Trophoblast cell (in vitro differentiated cells and primary cell): ENCODE results near the gene BSPH1.
"Not testable (repeated sequence)": the region's sequence is repeated elsewhere in the genome, so short reads cannot be mapped to it uniquely, and the experiment has no call there.

Experiments
- DNase-seq, 2 donors: peaks; one replicate each; pipeline ENCODE4 v3.0.0-alpha.2; 2016
- H2AFZ ChIP-seq: 2 replicates; pipeline ENCODE4 v1.6.1; 2013; ENCODE audit warnings: low read length, moderate library complexity, mild to moderate bottlenecking; ENCODE audit not compliant: insufficient read depth, poor library complexity
- H2AK5ac ChIP-seq: 2 replicates; pipeline ENCODE4 v1.6.1; 2013; ENCODE audit warnings: mild to moderate bottlenecking, low read length
- H2BK120ac ChIP-seq: 2 replicates; pipeline ENCODE4 v1.6.1; 2013; ENCODE audit warnings: low read length, mild to moderate bottlenecking, moderate library complexity; ENCODE audit not compliant: insufficient read depth, poor library complexity
- H2BK12ac ChIP-seq: 2 replicates; pipeline ENCODE4 v1.6.1; 2013; ENCODE audit warnings: mild to moderate bottlenecking, low read length, moderate library complexity
- H2BK5ac ChIP-seq: 2 replicates; pipeline ENCODE4 v1.6.1; 2013; ENCODE audit warnings: low read length, low read depth, moderate library complexity, mild to moderate bottlenecking; ENCODE audit not compliant: poor library complexity
- H3K14ac ChIP-seq: 2 replicates; pipeline ENCODE4 v1.6.1; 2013; ENCODE audit warnings: mild to moderate bottlenecking, low read length
- H3K18ac ChIP-seq: 2 replicates; pipeline ENCODE4 v1.6.1; 2013; ENCODE audit warnings: mild to moderate bottlenecking, low read length
- H3K23ac ChIP-seq: 2 replicates; pipeline ENCODE4 v1.6.1; 2013; ENCODE audit warnings: low read length
- H3K27ac ChIP-seq: 2 replicates; pipeline ENCODE4 v1.5.1; 2013; ENCODE audit warnings: low read depth, mild to moderate bottlenecking, inconsistent platforms, low read length, moderate library complexity
- H3K27me3 ChIP-seq: 2 replicates; pipeline ENCODE4 v1.6.1; 2013; ENCODE audit warnings: inconsistent platforms, mild to moderate bottlenecking, low read length, moderate library complexity; ENCODE audit not compliant: insufficient read depth
- H3K36me3 ChIP-seq, 2 experiments: 1 replicate in 1 of 2; 2 replicates in 1 of 2; pipeline ENCODE4 v1.6.1; 2013; ENCODE audit warnings: low read length in 2 of 2, mild to moderate bottlenecking in 2 of 2, moderate library complexity in 1 of 2; ENCODE audit not compliant: insufficient read depth in 2 of 2, control insufficient read depth in 1 of 2
- H3K4ac ChIP-seq: 2 replicates; pipeline ENCODE4 v1.6.1; 2013; ENCODE audit warnings: low read depth, mild to moderate bottlenecking, low read length, moderate library complexity
- H3K4me1 ChIP-seq, 2 experiments: 1 replicate in 1 of 2; 2 replicates in 1 of 2; pipeline ENCODE4 v1.6.1; 2013; ENCODE audit warnings: low read length in 2 of 2, mild to moderate bottlenecking in 2 of 2, moderate library complexity in 1 of 2; ENCODE audit not compliant: insufficient read depth in 2 of 2, control insufficient read depth in 1 of 2
- H3K4me2 ChIP-seq: 2 replicates; pipeline ENCODE4 v1.6.1; 2013; ENCODE audit warnings: inconsistent platforms, mild to moderate bottlenecking, low read length, moderate library complexity
- H3K4me3 ChIP-seq: 2 replicates; pipeline ENCODE4 v1.5.1; 2013; ENCODE audit warnings: mild to moderate bottlenecking, low read depth, low read length, inconsistent platforms
- H3K79me1 ChIP-seq: one replicate; pipeline ENCODE4 v1.6.1; 2013; ENCODE audit warnings: low read length
- H3K79me2 ChIP-seq: 2 replicates; pipeline ENCODE4 v1.6.1; 2013; ENCODE audit warnings: low read length, mild to moderate bottlenecking; ENCODE audit not compliant: control insufficient read depth, insufficient read depth, poor library complexity
- H3K9ac ChIP-seq: 2 replicates; pipeline ENCODE4 v1.6.1; 2013; ENCODE audit warnings: mild to moderate bottlenecking, low read length
- H3K9me3 ChIP-seq: 2 replicates; pipeline ENCODE4 v1.6.1; 2013; ENCODE audit warnings: low read depth, mild to moderate bottlenecking, control low read depth, inconsistent platforms, low read length; ENCODE audit not compliant: insufficient read depth
- H4K12ac ChIP-seq: 2 replicates; pipeline ENCODE4 v1.6.1; 2013; ENCODE audit warnings: low read depth, mild to moderate bottlenecking, low read length, moderate library complexity
- H4K8ac ChIP-seq: 2 replicates; pipeline ENCODE4 v1.6.1; 2013; ENCODE audit warnings: low read depth, mild to moderate bottlenecking, low read length, moderate library complexity
- H4K91ac ChIP-seq: one replicate; pipeline ENCODE4 v1.6.1; 2013; ENCODE audit warnings: low read depth, mild to moderate bottlenecking, low read length, moderate library complexity
- WGBS: extraction: QIAGEN DNeasy Blood & Tissue Kit; methylation state at CpG from one replicate; pipeline ENCODE4 v1.1.7; 2013; ENCODE audit warnings: missing lambda C conversion rate; ENCODE audit not compliant: insufficient read length, insufficient coverage; ENCODE audit errors: extremely low coverage; 5-methylcytosine and 5-hydroxymethylcytosine counted together

BSPH1 gene

DNA sequence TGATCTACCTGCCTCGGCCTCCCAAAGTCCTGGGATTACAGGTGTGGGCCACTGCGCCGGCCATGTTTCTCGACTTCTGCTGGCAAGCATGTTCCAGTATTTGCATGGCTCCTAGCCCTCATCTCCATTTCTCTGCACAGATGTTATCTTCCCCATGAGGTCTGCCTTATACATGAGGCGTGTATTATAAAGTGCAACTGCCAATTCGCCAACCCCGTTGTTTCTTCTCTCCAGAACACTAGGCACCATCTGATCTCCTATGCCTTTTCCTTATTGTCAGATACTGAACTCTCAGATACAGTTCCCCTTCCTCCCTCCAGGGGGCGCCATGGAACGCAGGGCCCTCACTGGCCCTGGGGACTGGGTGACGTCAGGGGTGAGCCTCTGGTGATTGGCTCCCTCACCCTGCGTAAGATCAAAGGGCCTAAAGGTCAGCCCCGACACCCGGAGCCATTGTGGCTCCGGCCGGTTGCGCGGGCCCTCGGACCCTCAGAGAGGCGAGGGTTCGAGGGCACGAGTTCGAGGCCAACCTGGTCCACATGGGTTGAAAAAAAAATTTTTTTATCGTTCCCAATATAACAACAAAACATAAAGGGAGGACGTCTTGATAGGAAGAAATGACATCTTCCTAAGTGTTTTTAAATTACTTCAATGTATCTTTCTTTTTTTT is 42.0 kb downstream of the BSPH1 start:
- not testable (repeated sequence) for H3K4ac ChIP-seq, H2AK5ac ChIP-seq
- no CpG with 5 or more reads among the region's 24 CpGs for WGBS

DNA sequence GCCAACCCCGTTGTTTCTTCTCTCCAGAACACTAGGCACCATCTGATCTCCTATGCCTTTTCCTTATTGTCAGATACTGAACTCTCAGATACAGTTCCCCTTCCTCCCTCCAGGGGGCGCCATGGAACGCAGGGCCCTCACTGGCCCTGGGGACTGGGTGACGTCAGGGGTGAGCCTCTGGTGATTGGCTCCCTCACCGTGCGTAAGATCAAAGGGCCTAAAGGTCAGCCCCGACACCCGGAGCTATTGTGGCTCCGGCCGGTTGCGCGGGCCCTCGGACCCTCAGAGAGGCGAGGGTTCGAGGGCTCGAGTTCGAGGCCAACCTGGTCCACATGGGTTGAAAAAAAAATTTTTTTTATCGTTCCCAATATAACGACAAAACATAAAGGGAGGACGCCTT is 63.4 kb downstream of the BSPH1 start:
- not testable (repeated sequence) for H3K4ac ChIP-seq, H3K79me1 ChIP-seq, H3K27me3 ChIP-seq, H3K4me3 ChIP-seq, H2AK5ac ChIP-seq, H3K9me3 ChIP-seq, H4K12ac ChIP-seq, H3K79me2 ChIP-seq, H3K23ac ChIP-seq, H2BK120ac ChIP-seq, H3K9ac ChIP-seq, H3K4me1 ChIP-seq, H2BK5ac ChIP-seq, H3K18ac ChIP-seq, DNase-seq, H3K4me2 ChIP-seq, H2AFZ ChIP-seq, H3K14ac ChIP-seq, H2BK12ac ChIP-seq, H3K27ac ChIP-seq, H4K91ac ChIP-seq, H4K8ac ChIP-seq, H3K36me3 ChIP-seq
- no CpG with 5 or more reads among the region's 20 CpGs for WGBS

More for the DNA sequence above, 42.0 kb downstream of the BSPH1 start:
- not testable (repeated sequence) for H3K4me3 ChIP-seq, H4K8ac ChIP-seq, H2BK5ac ChIP-seq, H4K91ac ChIP-seq, H3K18ac ChIP-seq, H3K4me1 ChIP-seq, H3K79me2 ChIP-seq, H4K12ac ChIP-seq, H3K14ac ChIP-seq, H2AFZ ChIP-seq, H3K36me3 ChIP-seq, DNase-seq, H3K9ac ChIP-seq, H3K4me2 ChIP-seq, H3K9me3 ChIP-seq, H3K27me3 ChIP-seq, H3K23ac ChIP-seq, H3K27ac ChIP-seq, H3K79me1 ChIP-seq, H2BK120ac ChIP-seq, H2BK12ac ChIP-seq

DNA sequence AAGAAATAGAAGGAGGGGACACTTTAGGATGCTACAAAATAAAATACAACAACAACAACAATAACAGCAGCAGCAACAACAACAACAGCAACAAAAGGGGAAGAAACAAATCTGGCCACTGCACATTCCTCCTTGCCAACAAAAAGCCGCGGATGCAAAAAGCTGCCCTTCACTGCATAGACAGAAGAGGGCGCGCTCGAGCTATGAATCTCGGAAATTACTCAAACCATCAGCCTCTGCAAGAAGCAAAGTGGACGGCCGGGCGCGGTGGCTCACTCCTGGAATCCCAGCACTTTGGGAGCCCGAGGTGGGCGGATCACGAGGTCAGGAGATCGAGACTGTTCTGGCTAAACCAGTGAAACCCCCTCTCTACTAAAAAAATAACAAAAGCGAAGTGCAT is 71.9 kb downstream of the BSPH1 start:
- H3K9me3 ChIP-seq, H2AFZ ChIP-seq, H4K8ac ChIP-seq, H3K14ac ChIP-seq, H2BK12ac ChIP-seq, H2BK120ac ChIP-seq, H3K27me3 ChIP-seq, H2AK5ac ChIP-seq, H3K4me3 ChIP-seq, H3K27ac ChIP-seq, H3K79me1 ChIP-seq, H4K91ac ChIP-seq, H3K4ac ChIP-seq, H3K23ac ChIP-seq, H3K36me3 ChIP-seq, H3K4me2 ChIP-seq, H3K9ac ChIP-seq, H3K4me1 ChIP-seq, H2BK5ac ChIP-seq, H3K79me2 ChIP-seq, H4K12ac ChIP-seq, DNase-seq, H3K18ac ChIP-seq: not testable (repeated sequence)
- no CpG with 5 or more reads among the region's 15 CpGs for WGBS
